ENCODE data around the gene SRP68. TPM values are rescaled to one million over a fixed set of nuclear protein-coding genes. Genes with fewer than 3 reads are reported as not detected.

The SRP68 gene
- 10 to 100 TPM; 39.8 to 74.2 (median 48.4) TPM for total RNA-seq

DNA sequence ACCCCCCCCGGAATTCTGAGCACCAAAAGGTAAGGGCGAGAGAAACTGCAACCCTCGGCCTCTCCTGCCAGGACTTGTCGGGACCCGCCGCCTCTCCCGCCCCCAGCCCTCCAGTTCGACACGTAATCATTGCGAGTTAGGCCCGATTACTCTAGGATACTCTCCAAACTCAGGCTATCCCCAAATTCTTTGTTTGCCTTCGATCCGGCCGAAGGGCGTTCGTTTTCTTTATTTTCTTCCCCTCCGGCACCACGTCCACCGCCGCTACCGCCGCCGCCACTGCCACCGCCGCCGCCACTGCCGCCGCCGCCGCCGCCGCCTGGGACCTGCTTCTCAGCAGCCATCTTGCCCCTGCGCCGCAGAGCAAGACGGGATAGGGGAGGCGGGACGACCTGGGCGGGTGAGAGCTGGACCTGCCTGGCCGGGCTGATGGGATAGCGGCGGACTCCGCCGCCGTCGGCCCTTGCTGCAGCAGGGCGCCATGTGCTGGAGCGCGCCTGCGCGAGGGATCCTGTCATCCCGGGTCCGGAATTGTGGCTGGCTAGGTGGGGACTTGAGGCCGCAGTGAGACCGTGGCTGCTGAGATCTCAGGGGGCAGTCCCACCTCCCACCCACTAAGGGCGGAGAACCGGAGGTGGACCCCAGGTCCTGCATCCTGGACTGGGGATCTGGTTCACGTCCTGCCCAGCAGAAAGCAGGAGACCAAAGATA, at the start of gene SRP68:
TSS of gene SRP68 (minus strand) at position 370 of the 711 bp plus-strand sequence. CDS start at position 344, 26 bp downstream.
- TF ChIP-seq CTCF (IDR thresholded peaks at IDR 0.05; ENCODE audit: low read depth) = no peak

GRCh38 chr17:76121932-76122430, 49.7 kb upstream of the SRP68 start:
- no peak for TF ChIP-seq CTCF (IDR thresholded peaks at IDR 0.05; ENCODE audit: low read depth)

GRCh38 chr17:76120658-76121008, 48.3 kb upstream of the SRP68 start:
- no peak for TF ChIP-seq CTCF (IDR thresholded peaks at IDR 0.05; ENCODE audit: low read depth)

DNA sequence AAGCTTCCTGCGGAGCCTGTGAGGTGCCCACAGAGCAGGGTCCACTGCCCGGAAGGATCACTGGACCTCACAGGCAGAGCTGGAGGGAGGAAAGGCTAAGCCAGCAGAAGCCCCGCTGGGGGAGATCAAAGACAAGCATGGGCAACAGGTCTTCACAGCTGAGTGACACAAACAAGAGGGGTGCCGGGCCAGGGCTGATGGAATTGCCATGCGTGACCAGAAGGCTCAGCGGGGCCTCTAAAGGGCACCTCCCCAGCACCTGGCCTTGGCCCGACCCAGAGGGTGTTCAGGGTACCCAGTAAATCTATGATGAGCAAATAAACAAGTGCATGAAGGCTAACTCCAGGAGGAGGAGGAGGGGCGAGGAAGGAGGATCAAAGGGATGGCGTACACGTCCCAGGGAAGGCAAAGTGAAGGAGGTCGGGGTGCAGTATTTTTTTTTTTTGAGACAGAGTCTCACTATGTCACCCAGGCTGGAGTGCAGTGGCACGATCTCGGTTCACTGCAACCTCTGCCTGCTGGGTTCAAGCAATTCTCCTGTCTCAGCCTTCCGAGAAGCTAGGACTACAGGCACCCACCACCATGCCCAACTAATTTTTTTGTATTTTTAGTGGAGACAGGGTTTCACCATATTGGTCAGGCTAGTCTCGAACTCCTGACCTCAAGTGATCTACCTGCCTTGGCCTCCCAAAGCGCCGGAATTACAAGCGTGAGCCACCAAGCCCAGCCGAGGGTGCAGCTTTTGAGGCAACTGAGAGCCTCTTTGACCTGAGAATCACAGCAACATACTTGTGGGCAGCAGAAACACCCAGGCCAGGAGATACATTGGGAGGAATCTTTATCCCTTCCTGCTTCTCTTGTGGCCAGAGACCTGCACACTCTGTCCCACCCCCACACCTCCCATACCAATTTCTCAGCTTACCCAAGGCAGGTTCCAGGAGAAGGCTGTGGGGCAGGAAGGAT, 47.4 kb upstream of the SRP68 start:
- no peak for TF ChIP-seq CTCF (IDR thresholded peaks at IDR 0.05; ENCODE audit: low read depth)

- no peak for TF ChIP-seq CTCF (IDR thresholded peaks at IDR 0.05; ENCODE audit: low read depth)
Observed at GRCh38 chr17:76115138-76115754, 42.9 kb upstream of the SRP68 start.

- TF ChIP-seq CTCF (IDR thresholded peaks at IDR 0.05; ENCODE audit: low read depth) = no peak
Observed at GRCh38 chr17:76111956-76112355, 39.6 kb upstream of the SRP68 start.
